Activated CD4-positive, alpha-beta T cell treated with anti-CD3 and anti-CD28 coated beads for 36 hours (primary cell): ENCODE results near the gene ISCA2. TPM values are rescaled to one million over a fixed set of nuclear protein-coding genes. Genes with fewer than 3 reads are reported as not detected.

Experiments
- total RNA-seq, 2 experiments: library from RNA; stranded (reverse); gene quantifications; one replicate each; pipeline ENCODE4 v1.2.3, GENCODE V29; 2021

The ISCA2 gene
- total RNA-seq, 2 experiments from 2014 or later = 29.5 to 35.9 TPM

Other genes starting within 250 kb of the ISCA2 start
- 10 to 100 TPM; 43.0 to 43.1 TPM for gene ABCD4, start 190.8 kb upstream of the ISCA2 start, total RNA-seq
- gene VRTN, start 145.3 kb upstream of the ISCA2 start, total RNA-seq = not detected
- gene SYNDIG1L, start 67.6 kb upstream of the ISCA2 start, total RNA-seq = not detected
- 10 to 100 TPM; 27.3 to 56.9 TPM for gene NPC2, start 460 bp upstream of the ISCA2 start, total RNA-seq
- gene LTBP2, start 118.5 kb downstream of the ISCA2 start, total RNA-seq = under 1 TPM; 0.04 to 0.37 TPM
- 10 to 100 TPM; 31.3 to 35.6 TPM for gene AREL1, start 219.3 kb downstream of the ISCA2 start, total RNA-seq
- gene FCF1, start 219.4 kb downstream of the ISCA2 start, total RNA-seq = 100 to 1,000 TPM in 1 of 2 experiments, 10 to 100 TPM in 1; 87.7 to 112 TPM